Measurements from ENCODE around the gene VENTX. TPM values are rescaled to one million over a fixed set of nuclear protein-coding genes. Genes with fewer than 3 reads are reported as not detected.

The VENTX gene
- polyA plus RNA-seq, 1 experiment = not detected

DNA sequence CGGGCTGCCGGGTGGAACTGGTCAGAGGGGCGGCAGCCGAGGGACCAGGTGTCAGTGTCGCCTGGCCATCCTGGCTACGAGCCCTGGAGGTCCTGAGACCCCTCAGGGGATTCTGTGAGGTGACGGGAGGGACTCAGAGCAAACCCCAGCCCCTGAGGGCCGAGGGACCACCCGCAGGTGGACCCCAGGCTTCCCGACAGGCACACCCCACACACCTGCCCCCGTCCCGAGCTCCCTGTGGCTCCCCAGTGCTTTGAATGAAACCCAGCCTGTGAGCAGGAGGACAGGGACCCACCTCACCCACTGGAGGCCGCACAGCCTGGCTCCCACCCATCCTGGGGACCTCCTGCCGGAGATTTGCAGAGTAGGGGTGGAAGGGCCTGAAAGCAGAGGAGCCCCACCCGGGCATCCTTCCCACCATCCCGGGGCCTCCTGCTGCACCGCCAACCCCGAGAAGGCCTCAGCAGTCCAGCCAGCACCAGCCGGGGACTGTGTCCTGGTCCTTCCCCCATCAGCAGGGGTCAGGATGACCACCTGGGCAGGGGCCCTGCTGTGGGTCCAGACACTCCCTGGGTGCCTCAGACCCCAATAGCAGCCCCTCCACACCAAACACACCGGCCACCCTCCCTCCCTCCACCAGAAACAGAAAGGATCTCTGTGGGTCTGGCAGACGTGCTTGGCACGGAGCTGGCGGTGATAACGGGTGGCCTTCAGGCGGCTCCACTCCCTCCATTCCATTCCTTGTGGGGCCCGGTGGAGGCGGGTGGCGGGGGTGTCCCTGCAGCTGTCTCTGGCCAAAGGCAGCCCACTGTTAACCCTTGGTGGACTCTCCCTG lies 13.9 kb downstream of the VENTX start:
- no peaks in the 10 kb centered on the region for H3K36me3 ChIP-seq (ENCODE audit: control insufficient read depth, insufficient read depth, low read length)
- POLR2A ChIA-PET = no interaction called here

DNA sequence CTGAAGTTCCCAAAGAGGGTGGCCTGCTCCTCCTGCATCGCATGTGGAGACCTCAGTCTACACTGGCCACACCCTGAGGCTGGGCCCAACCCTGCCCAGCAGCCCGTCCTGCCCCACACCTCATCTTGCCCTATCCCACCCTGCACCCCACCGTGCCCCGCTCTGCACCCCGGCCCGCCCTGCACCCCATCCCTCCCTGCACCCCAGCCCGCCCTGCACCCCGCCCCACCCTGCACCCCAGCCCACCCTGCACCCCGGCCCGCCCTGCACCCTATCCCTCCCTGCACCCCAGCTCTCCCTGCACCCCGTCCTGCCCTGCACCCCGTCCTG lies 14.5 kb downstream of the VENTX start:
- Histone ChIP-seq H3K4me3 (ENCODE audit: low read depth, low read length) (no peak overlapping the region), H3K36me3 (ENCODE audit: control insufficient read depth, insufficient read depth, low read length) (no peaks in the 10 kb centered on the region), H3K27me3 (ENCODE audit: control insufficient read depth, insufficient read depth, low read length) (peaks cover 9% of the 10 kb centered on the region)
- ChIA-PET POLR2A (no interaction called here), CTCF (no interaction called here)
- TF ChIP-seq, protein P1, sequence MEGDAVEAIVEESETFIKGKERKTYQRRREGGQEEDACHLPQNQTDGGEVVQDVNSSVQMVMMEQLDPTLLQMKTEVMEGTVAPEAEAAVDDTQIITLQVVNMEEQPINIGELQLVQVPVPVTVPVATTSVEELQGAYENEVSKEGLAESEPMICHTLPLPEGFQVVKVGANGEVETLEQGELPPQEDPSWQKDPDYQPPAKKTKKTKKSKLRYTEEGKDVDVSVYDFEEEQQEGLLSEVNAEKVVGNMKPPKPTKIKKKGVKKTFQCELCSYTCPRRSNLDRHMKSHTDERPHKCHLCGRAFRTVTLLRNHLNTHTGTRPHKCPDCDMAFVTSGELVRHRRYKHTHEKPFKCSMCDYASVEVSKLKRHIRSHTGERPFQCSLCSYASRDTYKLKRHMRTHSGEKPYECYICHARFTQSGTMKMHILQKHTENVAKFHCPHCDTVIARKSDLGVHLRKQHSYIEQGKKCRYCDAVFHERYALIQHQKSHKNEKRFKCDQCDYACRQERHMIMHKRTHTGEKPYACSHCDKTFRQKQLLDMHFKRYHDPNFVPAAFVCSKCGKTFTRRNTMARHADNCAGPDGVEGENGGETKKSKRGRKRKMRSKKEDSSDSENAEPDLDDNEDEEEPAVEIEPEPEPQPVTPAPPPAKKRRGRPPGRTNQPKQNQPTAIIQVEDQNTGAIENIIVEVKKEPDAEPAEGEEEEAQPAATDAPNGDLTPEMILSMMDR (IDR thresholded peaks at IDR 0.05; ENCODE audit: insufficient read depth, low read depth, low read length) = no peak
- no peak for DNase-seq (ENCODE audit: low read depth)

More for the DNA sequence above, 13.9 kb downstream of the VENTX start:
- peaks cover 9% of the 10 kb centered on the region for H3K27me3 ChIP-seq (ENCODE audit: control insufficient read depth, insufficient read depth, low read length)
- CTCF ChIA-PET = no interaction called here
- no peak for DNase-seq (ENCODE audit: low read depth)
- H3K4me3 ChIP-seq (ENCODE audit: low read depth, low read length) = no peak overlapping the region
- TF ChIP-seq, protein P1 (IDR thresholded peaks at IDR 0.05; ENCODE audit: insufficient read depth, low read depth, low read length) = no peak

DNA sequence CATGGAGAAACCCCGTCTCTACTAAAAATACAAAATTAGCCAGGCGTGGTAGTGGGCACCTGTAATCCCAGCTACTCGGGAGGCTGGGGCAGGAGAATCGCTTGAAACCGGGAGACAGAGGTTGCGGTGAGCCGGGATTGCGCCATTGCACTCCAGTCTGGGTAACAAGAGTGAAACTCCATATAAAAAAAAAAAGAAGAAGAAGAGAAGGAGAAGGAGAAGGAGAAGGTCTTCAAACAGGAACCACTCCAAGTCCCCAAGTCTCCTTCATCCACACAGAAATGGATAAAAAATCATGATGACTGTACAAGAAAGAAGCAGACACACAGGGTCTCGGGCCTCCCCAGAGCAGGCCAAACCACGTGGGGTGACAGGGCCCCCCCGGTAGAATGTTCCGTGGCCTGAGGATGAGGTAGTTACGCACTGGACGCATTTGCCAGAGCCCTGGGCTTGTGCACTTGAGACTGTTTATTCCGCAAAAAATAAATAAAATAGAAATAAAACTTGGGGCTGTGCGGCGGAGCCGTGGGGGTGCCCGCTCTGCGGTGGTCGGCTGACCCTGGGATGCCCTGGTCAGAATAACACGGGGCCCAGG lies 15.8 kb downstream of the VENTX start:
- H3K4me3 ChIP-seq (ENCODE audit: low read depth, low read length) = no peak overlapping the region
- H3K36me3 ChIP-seq (ENCODE audit: control insufficient read depth, insufficient read depth, low read length) = no peaks in the 10 kb centered on the region
- peaks cover 7% of the 10 kb centered on the region for H3K27me3 ChIP-seq (ENCODE audit: control insufficient read depth, insufficient read depth, low read length)
- TF ChIP-seq, protein P1 (IDR thresholded peaks at IDR 0.05; ENCODE audit: insufficient read depth, low read depth, low read length) = no peak
- POLR2A ChIA-PET = no interaction called here
- CTCF ChIA-PET = no interaction called here
- DNase-seq (ENCODE audit: low read depth) = no peak

DNA sequence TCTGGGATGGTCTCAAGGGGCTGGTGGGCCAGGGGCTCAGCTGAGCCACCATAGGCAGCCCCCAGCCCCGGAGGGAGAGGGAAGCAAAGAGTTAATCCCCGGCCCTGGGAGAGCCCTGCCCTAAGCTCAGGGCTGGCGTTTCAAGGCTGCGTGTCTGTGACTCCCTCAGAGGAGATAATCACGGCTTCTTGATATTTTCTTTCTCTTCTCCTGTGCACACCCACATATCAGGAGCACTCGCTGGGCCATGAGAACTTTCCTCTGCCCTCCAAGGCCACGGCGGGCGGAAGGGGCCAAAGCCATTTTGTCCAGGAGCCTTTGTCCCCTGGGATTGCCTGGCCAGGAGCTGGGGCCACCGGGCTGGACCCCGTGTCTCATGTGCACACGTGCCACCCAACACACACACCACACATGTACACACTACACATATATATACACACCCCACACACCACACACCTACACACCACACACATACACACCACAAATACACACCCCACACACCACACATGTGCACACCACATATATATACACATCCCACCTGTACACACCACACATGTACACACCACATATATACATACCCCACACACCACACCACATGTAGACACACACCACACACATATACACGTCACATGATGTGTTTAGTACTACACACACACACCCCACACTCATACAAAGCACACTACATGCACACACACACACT lies 16.9 kb downstream of the VENTX start:
- POLR2A ChIA-PET = no interaction called here

DNA sequence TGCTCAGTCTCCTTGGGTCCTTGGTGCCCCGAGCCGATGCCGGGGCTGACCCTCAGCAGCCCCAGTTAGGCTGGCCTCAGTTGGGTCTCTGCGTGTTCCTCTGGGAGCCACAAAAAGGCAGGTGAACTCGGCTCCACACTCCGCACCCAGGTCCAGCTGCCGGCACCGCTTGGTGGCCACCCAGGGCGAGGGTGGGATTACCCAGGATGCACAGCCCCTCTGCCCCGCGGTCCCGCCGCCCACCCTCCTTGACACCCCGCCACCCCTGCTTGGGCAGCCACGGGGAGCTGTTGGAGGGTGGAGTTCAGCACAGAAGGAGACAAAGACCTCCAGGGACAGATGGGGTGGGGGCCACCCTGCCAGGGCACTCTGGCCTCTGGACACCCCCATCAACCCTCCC lies 17.7 kb downstream of the VENTX start:
- POLR2A ChIA-PET = no interaction called here
- TF ChIP-seq, protein P1 (IDR thresholded peaks at IDR 0.05; ENCODE audit: insufficient read depth, low read depth, low read length) = no peak
- H3K27me3 ChIP-seq (ENCODE audit: control insufficient read depth, insufficient read depth, low read length) = peaks cover 1% of the 10 kb centered on the region
- no peak for DNase-seq (ENCODE audit: low read depth)
- CTCF ChIA-PET = no interaction called here
- H3K36me3 ChIP-seq (ENCODE audit: control insufficient read depth, insufficient read depth, low read length) = no peaks in the 10 kb centered on the region
- H3K4me3 ChIP-seq (ENCODE audit: low read depth, low read length) = no peak overlapping the region

More for the DNA sequence above, 16.9 kb downstream of the VENTX start:
- Histone ChIP-seq H3K36me3 (ENCODE audit: control insufficient read depth, insufficient read depth, low read length) (no peaks in the 10 kb centered on the region), H3K27me3 (ENCODE audit: control insufficient read depth, insufficient read depth, low read length) (peaks cover 5% of the 10 kb centered on the region), H3K4me3 (ENCODE audit: low read depth, low read length) (no peak overlapping the region)
- DNase-seq (ENCODE audit: low read depth) = no peak
- CTCF ChIA-PET = no interaction called here
- TF ChIP-seq, protein P1 (IDR thresholded peaks at IDR 0.05; ENCODE audit: insufficient read depth, low read depth, low read length) = no peak
